GM18519 (cell line): Measurements from ENCODE around the gene UBE2Q2.

Experiments
- ATAC-seq: cut with Tn5 transposase; IDR thresholded peaks from one replicate; pipeline ENCODE4 v1.9.1; 2021; ENCODE audit warnings: mild to moderate bottlenecking, moderate library complexity; ENCODE audit not compliant: unreplicated experiment, low FRiP score

UBE2Q2 gene

DNA sequence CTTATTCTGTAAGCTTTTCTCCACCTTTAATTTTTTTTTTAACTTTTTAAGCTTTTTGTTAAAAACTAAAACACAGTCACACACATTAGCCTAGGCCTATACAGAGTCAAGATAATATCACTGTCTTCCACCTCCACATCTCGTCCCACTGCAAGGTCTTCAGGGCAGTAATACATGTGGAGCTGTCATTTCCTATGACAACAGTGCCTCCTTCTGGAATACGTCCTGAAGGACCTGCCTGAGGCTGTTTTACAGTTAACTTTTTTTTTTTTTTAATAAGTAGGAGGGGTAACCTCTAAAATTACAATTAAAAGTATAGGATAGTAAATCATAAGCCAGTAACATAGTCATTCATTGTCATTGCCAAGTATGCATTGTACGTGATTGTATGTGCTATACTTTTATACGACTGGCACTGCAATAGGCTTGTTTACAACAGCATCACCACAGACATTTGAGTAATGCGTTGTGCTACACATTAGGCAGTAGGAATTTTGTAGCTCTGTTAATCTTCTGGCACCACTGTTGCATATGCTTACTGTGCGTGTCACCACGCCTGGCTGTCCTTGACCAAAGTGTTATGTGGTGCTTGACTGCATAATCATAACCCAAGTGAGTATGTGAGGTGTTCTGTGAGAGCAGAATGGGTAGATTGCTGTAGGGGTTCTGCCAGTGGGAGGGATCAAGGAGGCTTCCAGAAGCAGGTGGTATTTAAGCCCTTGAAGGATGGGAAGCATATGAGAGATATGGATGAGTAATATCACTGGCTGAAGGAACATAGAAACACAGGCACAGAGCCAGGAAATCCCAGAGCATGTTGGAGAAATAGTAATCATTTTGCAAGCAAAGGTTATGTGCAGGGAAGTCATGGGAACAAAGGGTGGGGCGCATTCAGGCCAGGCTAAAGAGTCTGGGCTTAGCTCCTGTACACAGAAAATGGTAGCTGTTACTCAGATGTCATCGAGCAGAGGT, 78.8 kb downstream of the UBE2Q2 start:
- ATAC-seq: no peak

DNA sequence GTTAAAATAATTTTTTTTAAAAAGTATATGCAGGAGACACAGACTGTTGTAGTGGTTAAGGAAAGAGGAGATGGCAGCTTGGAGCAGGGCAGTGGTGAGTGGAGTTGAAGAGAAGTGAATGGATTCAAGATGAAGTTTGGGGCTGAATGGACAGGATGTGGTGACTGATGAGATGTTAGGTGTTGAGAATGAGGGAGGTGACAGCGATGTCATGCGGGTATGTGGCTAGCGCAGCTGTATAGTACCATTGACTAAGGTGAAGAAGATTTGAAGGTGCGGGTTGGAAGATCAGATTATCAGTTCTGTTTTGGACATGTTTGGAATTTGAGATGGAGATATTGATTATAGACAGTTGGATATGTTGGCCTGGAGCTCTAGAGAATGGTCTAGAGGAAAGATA, 80.5 kb downstream of the UBE2Q2 start:
- no peak for ATAC-seq

DNA sequence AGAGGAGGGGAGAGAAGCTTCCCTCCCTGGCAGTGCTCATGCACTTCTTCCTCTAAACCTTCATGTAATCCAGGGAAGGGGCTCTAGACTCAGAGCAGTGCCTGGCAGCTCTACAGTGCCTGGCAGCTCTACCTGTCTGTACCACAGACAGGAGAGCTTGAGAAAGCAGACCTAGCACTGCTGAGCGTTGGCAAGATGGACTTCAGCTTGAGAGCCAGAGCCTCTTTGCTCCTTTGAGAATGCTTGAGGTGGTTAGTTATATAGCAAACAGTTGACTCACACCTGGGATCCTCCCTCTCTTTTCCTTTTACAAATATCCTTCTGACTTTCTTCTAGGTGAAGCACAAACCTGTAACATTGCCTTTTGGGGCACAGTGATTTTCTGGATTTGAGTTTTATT, 81.3 kb downstream of the UBE2Q2 start:
- ATAC-seq: no peak

DNA sequence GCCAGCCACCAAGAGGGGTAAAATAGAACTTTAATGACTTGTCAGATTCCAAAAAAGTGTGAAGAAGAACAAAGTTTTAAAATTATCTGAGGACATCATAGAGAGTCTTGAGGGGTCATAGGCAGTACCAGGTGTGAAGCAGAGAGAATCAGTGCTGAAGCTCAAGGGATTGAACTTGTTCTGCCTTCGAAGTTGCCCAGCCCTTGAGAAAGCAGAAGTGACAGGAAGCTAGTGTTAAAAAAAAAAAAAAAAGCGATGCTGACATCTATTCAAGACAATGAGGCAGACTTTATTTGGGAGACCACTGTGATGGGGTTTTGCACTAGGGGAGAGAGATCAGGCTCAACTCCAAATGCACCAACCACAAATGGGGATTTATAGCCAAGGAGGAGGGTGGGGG, 82.2 kb downstream of the UBE2Q2 start:
- ATAC-seq: no peak

GRCh38 chr15:75926931-75927330, 83.7 kb downstream of the UBE2Q2 start:
- ATAC-seq: no peak

- no peak for ATAC-seq
These were observed 84.4 kb downstream of the UBE2Q2 start for GRCh38 chr15:75927601-75928000.

GRCh38 chr15:75928680-75929608, 85.7 kb downstream of the UBE2Q2 start:
- no peak for ATAC-seq

GRCh38 chr15:75929799-75930565, 86.7 kb downstream of the UBE2Q2 start:
- no peak for ATAC-seq

DNA sequence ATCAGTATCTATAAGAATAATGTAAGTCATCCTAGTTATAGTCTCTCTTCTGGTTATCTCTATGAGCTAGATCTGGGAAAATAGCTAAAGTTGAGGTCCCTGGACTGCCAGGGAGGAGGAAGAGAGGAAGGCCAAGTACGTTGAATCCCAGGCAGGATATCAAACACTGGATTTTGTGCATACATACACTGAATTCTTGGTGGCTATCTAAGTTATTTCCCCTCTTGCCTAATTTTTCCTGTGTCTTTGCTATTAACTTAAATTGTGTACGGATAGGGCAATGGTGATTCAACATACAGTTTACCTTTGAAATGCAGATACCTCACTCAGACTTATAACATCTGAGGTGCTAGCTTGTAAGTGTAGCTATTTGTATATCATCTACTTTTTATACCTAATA, 87.6 kb downstream of the UBE2Q2 start:
- no peak for ATAC-seq

- no peak for ATAC-seq
These were observed 99.2 kb downstream of the UBE2Q2 start for GRCh38 chr15:75942464-75942863.

DNA sequence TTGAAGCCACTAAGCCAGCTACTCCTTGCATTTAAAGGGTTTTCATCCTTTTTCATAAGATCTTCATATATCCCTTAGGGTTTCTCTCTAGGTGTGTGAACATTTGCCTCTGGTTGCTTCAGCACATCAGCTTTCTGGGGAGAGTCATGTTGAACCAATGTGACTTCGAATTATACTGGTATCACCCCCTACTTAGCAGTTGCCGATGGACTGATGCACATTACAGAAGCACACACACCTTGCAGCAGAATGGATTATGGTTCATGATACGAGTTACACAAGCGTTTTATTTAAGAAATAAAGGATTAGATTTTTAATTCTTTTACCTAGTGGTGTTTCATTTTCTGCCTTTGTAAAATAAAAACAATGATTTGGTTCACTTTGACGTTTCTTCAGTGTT, 100.0 kb downstream of the UBE2Q2 start:
- no peak for ATAC-seq

DNA sequence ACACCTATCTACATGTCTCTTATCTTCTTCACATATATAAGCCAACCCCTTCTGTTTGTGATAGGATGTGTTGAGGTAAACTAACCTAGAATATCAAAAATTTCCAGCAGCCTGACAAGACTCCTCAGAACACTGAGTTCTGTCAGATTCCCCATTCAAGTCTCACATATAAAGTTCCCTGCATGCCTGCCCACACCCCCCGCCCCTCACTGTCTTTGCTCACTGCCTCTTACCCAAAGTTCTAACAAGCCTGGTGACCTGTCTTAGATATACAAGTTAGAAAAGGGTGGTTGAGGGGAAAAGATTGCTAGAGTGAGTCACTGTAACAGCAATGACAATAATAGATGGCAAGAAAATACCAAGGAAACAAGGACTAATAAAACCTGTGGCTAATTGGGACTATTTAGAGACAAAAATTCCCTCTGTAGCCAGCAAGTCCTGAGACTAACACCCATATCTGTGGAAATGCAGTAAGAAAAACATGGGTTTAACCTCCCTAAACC, 100.5 kb downstream of the UBE2Q2 start:
- no peak for ATAC-seq

DNA sequence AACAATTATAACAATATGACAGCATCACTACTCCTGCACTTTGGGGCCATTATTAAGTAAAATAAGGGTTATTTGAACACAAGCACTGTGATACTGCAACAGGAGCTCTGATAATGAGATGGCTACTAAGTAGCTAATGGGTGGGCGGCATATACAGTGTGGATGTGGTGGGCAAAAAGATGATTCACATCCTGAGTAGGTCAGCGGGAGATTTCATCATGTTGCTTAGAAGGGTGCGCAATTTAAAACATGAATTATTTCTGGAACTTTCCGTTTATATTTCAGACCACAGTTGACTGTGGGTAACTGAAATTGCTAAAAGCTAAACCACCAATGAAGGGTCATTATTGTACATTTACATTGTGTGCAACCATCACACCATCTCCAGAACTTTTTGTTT, 102.7 kb downstream of the UBE2Q2 start:
- ATAC-seq: no peak

- no peak for ATAC-seq
These were observed 103.8 kb downstream of the UBE2Q2 start for GRCh38 chr15:75947092-75947491.

- ATAC-seq: no peak
These were observed 105.6 kb downstream of the UBE2Q2 start for GRCh38 chr15:75948761-75949296.
